Fibroblast of skin of scalp (primary cell): Measurements from ENCODE around the gene ELAVL1.
"Not testable (repeated sequence)": the region's sequence is repeated elsewhere in the genome, so short reads cannot be mapped to it uniquely, and the experiment has no call there.

Source experiments
- DNase-seq: peaks from one replicate; pipeline ENCODE4 v3.0.0-alpha.2; 2013

Gene ELAVL1

GRCh38 chr19:7933411-7933810 is 72.0 kb downstream of the ELAVL1 start:
- no peak for DNase-seq

DNA sequence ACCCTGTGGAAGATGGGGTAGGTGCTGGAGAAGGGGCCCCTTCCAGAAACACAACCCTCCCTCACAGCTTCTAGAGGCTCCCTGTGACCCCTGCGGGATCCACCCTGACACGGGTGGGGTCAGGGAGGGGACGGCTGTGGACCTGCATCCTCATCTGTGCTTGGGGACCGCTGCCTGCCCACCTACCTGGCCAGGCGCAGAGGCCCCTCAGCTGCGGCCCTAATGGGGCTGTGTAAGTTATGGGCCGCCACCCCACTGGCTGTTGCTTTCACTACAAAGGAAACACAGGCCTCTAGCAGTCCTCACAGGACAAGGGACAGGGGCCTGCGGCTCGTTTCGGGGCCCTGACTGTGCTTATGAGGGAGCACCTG is 72.5 kb downstream of the ELAVL1 start:
- no peak for DNase-seq

GRCh38 chr19:7932276-7932929 is 73.0 kb downstream of the ELAVL1 start:
- no peak for DNase-seq

- DNase-seq: no peak
Measured at GRCh38 chr19:7931221-7932061, 74.0 kb downstream of the ELAVL1 start.

- DNase-seq: no peak
Measured at GRCh38 chr19:7930765-7931164, 74.7 kb downstream of the ELAVL1 start.

GRCh38 chr19:7930030-7930429 is 75.4 kb downstream of the ELAVL1 start:
- not testable (repeated sequence) for DNase-seq

- peak; percentile 80 for DNase-seq
Measured at GRCh38 chr19:7928741-7929701, 76.4 kb downstream of the ELAVL1 start.

GRCh38 chr19:7928334-7928706 is 77.1 kb downstream of the ELAVL1 start:
- DNase-seq: no peak

DNA sequence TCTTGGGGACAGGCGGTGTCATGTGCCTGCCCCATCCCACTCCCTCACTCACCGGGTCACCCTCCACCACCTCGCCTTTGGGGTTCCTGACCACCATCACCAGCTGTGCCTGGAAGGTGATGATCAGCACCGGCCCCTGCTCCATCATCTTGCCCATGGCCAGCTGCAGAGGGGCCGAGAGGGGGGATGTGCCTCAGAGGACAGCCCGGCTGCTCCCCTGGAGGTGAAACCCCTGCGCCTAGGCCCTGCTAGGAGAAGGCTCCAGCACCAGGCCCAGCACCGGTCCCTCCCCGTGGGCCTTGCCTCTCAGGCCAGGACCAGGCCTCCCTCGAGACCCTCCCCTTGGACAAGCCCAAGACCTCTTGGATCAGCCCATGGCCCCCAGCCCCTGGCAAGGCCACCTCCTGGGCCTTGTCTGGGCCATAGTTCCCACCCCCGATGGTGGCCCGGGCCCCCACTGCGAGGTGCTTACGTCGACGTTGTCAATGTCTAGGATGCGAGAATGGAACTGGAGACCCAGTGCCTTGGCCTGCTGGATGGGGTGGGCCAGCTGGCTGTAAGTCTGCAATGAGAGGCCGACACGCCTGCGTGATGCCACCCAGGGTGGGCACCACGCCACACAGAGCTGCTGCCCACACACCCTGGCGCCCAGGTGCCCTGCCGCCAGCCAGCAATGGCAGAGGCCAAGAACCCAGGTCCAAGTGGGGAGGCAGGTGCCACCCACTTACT is 77.7 kb downstream of the ELAVL1 start:
- no peak for DNase-seq

- no peak for DNase-seq
Measured at GRCh38 chr19:7926727-7927604, 78.5 kb downstream of the ELAVL1 start.

DNA sequence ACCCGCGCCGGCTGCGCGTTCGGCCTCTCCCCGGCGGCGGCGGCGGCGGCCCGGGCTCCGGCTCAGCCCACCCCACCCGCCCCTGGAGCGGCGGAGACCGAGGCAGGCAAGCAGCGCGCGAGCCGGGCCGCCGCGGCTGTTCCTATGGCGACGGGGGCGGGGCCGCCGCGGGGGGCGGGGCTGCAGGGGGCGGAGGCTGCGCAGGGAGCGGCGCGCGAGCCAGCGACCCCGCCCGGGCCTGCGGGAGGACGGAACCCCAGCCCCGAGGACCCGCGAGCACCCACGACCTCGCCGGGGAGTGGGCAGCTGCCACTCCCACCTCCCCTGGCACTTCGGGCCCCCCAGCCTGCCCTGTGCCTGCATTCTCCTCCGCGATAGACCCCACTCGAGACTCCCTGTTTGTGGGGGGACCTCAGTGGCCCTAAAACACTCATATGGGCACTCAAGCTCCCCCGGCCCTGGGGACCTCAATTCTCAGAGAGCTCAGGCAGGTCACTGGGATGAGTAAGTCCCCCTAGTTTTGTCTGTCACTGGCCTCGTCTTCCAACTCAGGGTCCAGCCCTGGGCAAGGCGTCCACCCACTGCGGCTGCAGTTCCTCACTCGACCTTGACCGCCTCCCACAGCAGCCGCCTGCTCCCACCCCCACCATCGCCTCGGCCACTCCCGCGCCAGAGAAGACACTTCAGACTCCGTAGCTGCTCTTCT is 79.3 kb downstream of the ELAVL1 start, which contains the start of gene CTXN1:
TSS of gene CTXN1 (minus strand) at position 115 of the 706 bp plus-strand sequence. CDS start 597 bp downstream, outside the sequence.
- peak; percentile 65 for DNase-seq

DNA sequence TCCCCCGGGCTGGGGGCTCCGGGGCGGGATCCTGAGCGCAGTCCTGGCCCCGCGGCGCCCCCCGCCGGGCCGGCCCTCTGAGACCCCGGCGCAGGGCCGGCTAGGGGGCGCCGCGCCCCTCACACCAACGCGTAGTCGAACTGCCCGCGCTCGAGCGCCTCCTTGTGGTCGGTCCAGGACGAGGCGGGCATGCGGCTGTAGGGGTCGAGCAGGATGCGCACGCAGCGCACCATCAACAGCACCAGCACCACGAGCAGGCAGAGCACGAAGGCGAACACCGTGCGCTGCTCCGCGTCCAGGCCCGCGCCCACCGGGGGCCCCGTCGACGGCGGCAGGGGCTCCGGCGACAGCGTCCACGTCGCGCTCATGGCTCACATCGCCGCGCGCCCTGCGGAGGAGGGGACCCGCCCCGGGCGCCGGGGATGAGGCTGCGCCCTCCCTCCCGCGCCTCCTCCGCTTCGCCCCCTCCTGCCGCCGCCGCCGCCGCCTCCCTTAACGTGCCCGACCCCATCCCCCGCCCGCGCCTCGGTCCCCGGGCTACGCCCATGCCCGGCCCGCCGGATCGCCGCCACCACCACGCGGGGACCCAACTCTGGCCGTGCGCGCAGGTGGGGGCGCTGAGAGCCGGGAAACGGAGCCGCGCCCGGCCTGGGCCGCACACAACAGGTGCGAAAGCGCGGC is 80.1 kb downstream of the ELAVL1 start:
- peak; percentile 74 for DNase-seq

- DNase-seq: no peak
Measured at GRCh38 chr19:7924651-7925170, 80.7 kb downstream of the ELAVL1 start.

DNA sequence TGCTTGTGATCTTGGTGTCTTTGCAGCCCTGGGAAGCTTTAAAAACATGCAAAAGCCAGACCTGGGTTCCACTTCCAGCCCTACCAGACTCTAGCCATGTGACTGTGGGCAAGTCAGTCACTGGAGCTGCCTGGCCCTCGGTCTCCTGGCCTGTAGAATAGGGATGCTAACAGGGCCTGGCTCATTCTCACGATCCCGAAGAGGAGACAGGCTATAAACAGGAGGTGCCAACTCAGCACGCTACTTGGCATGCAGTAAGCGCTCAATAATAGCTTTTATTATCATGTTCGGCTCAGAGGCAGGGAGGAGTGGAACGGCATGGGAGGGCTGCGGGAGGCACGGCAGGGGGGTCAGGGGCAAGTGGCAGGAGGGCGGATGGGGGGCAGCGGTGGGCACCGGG is 81.2 kb downstream of the ELAVL1 start:
- DNase-seq: no peak

DNA sequence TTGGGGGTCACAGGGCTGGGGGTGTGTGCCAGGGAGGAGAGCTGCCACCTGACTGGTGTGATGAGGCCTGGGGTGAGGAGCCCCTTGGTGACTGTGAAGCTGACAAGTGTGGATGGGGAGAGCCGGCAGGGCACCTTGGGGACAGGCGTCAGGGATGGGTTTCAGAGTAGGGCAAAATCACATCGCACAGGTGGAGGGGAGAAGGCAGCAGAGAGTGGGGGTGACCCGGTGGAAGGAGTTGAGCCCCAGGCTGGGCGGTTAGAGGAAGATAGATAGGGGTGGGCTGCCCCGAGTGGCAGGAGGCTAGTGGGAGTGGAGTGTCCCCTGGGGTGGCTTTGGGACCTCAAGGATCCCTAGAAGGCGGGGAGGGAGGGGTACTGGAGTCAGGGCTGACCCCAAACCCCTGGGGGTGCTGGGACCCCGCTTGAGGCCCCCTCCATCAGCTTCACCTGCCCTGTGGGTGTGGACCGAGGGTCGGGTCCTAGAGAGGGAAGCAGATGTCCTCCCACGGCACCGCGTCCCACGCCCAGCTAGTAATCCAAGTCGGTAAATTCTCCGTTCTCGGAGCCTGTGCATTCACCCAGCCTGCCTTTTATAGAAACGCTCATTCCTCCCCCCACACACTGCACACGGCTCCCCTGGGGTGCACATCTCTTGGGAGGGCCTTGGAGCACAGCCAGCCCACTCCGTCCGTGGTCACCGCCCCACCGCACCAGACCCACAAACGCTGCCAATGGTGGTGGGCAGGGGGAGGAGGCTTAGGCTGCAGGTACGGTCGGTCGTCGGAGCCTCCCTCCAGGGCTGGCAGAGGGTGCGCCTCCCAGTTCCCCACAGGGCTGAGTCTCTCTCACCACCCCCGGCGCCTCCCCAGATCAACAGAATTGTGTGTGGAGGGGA is 81.9 kb downstream of the ELAVL1 start:
- DNase-seq: no peak

DNA sequence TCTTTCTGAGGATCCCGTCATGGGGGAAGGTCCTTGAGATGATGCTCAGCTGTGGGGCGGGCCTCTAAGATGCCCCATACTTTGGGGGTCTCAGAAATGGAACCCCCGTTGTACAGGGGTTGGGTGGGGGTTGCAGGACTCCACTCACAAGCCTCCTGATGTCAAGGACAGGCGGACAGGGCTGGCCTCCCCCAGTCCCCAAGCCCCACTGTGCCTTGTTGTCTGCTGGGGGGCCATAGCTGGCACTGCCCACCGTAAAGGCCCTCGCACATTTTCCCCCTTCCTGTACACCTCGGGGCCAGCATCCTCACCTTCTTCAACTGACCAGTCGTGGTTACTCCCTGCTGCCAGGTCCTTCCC is 82.6 kb downstream of the ELAVL1 start:
- no peak for DNase-seq

DNA sequence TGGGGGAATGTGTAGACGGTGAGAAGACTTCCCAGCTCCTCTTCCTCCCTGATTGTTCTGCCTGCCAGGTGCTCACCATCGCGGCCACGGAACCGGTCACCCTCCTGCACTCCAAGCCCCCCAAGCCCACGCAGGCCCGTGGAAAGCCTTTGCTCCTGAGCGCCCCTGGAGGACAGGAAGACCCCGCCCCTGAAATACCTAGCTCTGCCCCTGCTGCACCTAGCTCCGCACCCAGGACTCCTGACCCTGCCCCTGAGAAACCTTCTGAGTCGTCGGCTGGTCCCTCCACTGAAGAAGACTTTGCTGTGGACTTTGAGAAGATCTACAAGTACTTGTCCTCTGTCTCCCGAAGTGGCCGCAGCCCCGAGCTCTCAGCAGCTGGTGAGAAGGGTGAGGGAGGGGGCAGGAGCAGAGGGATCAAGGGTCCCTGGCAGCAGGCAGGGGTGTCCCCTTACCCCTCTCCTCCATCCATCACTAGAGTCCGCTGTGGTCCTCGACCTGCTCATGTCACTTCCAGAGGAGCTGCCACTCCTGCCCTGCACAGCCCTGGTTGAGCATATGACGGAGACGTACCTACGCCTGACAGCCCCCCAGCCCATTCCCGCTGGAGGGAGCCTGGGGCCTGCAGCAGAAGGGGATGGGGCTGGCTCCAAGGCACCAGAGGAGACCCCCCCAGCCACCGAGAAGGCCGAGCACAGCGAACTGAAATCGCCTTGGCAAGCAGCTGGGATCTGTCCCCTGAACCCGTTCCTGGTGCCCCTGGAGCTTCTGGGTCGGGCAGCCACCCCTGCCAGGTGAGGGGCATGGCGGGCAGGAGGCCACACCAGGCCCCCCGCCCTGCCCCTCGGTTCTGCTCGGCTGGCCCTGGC is 83.2 kb downstream of the ELAVL1 start:
- no peak for DNase-seq
